HL-60 (cell line): Measurements from ENCODE around the gene GSTO2.

ENCODE experiments used
- DNase-seq, 2 experiments: peaks; one replicate each; pipeline ENCODE4 v3.0.0-alpha.2; 2010 to 2020; ENCODE audit warnings: low read depth in 1 of 2, low spot score in 1 of 2
- H3K27ac ChIP-seq: fragments of 250-450 bp; sonication (Bioruptor Pico); replicated peaks from 2 replicates; pipeline ENCODE4 v1.5.1; 2020; ENCODE audit warnings: mild to moderate bottlenecking, moderate library complexity
- H3K27me3 ChIP-seq: fragments of 250-450 bp; sonication (Bioruptor Pico); 2 replicates; pipeline ENCODE4 v1.5.1; 2021; ENCODE audit warnings: mild to moderate bottlenecking, moderate library complexity; ENCODE audit not compliant: insufficient read depth, poor library complexity, severe bottlenecking
- H3K4me3 ChIP-seq: replicated peaks from 2 replicates; pipeline ENCODE4 v1.5.1; 2011; ENCODE audit warnings: mild to moderate bottlenecking, control low read depth, low read length; ENCODE audit not compliant: insufficient read depth
- GABPA ChIP-seq: IDR thresholded peaks from 2 replicates; pipeline ENCODE4 v1.6.1; 2012; ENCODE audit warnings: low read depth
- POLR2AphosphoS5 ChIP-seq: IDR thresholded peaks from 2 replicates; pipeline ENCODE4 v1.6.1; 2012; ENCODE audit warnings: low read depth
- SPI1 ChIP-seq: IDR thresholded peaks from 2 replicates; pipeline ENCODE4 v1.6.1; 2012; ENCODE audit warnings: low read depth, mild to moderate bottlenecking, borderline replicate concordance
- TF ChIP-seq, protein P1 (sequence below): IDR thresholded peaks from 2 replicates; pipeline ENCODE4 v1.6.1; 2012; ENCODE audit warnings: low read depth; ENCODE audit not compliant: insufficient replicate concordance
- TF ChIP-seq, protein P2 (sequence below): IDR thresholded peaks from one replicate; pipeline ENCODE4 v1.5.1; 2011; ENCODE audit warnings: low read length, control low read depth, inconsistent platforms; ENCODE audit not compliant: insufficient read depth

GSTO2 gene

DNA sequence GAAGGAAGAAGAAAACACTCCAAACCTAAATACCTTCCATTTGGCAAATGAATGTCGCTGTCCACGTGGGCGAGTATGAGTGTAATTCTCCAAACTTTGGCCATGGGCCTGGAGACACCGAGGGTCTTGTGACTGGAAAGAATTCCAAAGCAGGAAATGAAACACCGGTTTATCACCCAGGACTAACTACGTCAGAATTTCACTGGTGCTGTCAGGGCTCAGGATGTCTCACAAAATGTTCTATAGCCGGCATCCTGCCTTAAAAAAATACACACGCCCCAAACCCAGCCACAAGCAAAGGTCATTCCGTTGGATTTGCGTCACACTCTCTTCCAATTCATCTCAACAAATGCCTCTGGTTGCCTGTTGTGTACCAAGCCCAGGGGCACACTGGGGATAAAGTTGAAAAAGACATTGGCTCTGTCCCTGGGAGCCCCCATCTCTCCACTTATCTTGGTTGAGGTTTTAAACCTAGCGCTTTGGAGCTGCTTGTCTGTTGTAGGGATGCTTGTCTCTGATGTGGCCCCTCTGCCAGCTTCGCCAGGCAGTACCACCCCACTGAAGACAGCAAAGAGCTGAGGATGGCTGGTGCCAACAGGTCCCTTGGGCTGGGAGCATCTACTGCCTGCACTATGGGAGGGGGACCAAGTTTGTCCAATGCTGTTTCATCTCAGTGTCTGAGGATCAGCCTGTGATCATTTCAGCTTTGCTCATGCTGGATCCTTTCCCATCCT lies 31.2 kb downstream of the GSTO2 start:
- TF ChIP-seq, protein P1, sequence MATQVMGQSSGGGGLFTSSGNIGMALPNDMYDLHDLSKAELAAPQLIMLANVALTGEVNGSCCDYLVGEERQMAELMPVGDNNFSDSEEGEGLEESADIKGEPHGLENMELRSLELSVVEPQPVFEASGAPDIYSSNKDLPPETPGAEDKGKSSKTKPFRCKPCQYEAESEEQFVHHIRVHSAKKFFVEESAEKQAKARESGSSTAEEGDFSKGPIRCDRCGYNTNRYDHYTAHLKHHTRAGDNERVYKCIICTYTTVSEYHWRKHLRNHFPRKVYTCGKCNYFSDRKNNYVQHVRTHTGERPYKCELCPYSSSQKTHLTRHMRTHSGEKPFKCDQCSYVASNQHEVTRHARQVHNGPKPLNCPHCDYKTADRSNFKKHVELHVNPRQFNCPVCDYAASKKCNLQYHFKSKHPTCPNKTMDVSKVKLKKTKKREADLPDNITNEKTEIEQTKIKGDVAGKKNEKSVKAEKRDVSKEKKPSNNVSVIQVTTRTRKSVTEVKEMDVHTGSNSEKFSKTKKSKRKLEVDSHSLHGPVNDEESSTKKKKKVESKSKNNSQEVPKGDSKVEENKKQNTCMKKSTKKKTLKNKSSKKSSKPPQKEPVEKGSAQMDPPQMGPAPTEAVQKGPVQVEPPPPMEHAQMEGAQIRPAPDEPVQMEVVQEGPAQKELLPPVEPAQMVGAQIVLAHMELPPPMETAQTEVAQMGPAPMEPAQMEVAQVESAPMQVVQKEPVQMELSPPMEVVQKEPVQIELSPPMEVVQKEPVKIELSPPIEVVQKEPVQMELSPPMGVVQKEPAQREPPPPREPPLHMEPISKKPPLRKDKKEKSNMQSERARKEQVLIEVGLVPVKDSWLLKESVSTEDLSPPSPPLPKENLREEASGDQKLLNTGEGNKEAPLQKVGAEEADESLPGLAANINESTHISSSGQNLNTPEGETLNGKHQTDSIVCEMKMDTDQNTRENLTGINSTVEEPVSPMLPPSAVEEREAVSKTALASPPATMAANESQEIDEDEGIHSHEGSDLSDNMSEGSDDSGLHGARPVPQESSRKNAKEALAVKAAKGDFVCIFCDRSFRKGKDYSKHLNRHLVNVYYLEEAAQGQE = no peak
- TF ChIP-seq POLR2AphosphoS5 (no peak), GABPA (no peak), SPI1 (no peak)
- TF ChIP-seq, protein P2, sequence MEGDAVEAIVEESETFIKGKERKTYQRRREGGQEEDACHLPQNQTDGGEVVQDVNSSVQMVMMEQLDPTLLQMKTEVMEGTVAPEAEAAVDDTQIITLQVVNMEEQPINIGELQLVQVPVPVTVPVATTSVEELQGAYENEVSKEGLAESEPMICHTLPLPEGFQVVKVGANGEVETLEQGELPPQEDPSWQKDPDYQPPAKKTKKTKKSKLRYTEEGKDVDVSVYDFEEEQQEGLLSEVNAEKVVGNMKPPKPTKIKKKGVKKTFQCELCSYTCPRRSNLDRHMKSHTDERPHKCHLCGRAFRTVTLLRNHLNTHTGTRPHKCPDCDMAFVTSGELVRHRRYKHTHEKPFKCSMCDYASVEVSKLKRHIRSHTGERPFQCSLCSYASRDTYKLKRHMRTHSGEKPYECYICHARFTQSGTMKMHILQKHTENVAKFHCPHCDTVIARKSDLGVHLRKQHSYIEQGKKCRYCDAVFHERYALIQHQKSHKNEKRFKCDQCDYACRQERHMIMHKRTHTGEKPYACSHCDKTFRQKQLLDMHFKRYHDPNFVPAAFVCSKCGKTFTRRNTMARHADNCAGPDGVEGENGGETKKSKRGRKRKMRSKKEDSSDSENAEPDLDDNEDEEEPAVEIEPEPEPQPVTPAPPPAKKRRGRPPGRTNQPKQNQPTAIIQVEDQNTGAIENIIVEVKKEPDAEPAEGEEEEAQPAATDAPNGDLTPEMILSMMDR = no peak
- no peaks in the 10 kb centered on the region for H3K27me3 ChIP-seq
- H3K4me3 ChIP-seq = no peak overlapping the region
- DNase-seq = no peak
- H3K27ac ChIP-seq = no peak overlapping the region

DNA sequence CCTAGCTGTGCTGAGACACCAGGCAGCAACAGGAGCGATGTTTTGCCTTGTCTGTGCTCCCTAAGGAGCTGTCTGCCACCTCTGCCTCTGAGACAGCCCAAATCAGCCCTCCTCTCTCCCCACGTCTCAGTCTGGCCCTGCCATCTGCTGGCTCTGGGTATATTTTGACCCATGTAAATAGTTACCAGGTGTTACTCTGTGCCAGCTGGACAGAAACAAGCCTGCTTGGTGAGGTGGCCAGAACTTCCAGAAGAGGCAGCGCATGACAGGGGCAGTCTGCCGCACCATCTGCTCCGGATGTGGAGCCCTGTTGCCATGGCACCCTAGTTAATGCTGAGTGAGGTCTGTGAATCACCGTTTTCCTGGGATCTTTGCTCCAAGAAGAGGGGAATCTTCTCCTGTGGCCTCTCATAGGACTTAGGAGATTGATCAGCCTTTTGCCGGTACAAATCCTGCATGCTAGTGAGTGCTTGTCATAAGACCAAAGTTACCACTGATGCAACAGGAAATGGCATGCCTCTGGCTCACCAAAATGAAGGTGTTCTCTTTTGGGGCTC lies 31.8 kb downstream of the GSTO2 start:
- DNase-seq = no peak
- no peak overlapping the region for H3K4me3 ChIP-seq
- no peaks in the 10 kb centered on the region for H3K27me3 ChIP-seq
- H3K27ac ChIP-seq = no peak overlapping the region
- TF ChIP-seq, protein P2 = no peak
- no peak for TF ChIP-seq GABPA
- no peak for TF ChIP-seq POLR2AphosphoS5
- TF ChIP-seq, protein P1 = no peak
- no peak for TF ChIP-seq SPI1

DNA sequence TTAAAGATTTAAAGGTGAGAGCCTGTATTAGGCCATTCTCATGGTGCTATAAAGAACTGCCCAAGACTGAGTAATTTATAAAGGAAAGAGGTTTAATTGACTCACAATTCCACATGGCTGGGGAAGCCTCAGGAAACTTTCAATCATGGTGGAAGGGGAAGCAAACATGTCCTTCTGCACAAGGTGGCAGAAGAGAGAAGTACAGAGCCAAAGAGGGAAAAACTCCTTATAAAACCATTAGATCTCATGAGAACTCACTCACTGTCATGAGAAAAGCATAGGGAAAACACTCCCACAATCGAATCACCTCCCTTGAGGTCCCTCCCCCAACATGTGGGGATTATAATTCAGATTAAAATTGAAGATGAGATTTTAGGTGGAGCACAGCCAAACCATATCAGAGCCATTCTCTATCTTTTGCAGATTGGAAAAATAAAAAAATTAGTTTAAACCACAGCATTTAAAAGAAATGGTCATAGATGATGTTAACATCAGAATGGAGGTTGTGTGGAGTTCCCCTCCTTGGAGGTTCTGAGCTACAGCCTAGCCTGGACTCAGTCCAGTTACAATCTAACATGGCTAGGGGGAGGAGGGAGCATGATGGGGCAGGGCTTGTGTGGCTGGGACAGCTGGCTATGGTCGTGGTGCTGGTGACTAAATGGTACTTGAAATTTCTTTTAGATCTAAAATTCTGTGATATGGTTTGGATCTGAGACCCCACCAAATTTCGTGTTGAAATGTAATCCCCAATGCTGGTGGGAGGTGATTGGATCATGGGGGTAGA lies 33.1 kb downstream of the GSTO2 start:
- H3K27me3 ChIP-seq = no peaks in the 10 kb centered on the region
- H3K27ac ChIP-seq = no peak overlapping the region

More for the DNA sequence above, 33.1 kb downstream of the GSTO2 start:
- DNase-seq = no peak
- H3K4me3 ChIP-seq = no peak overlapping the region
- TF ChIP-seq, protein P2 = no peak
- no peak for TF ChIP-seq POLR2AphosphoS5
- TF ChIP-seq, protein P1 = no peak
- no peak for TF ChIP-seq GABPA
- no peak for TF ChIP-seq SPI1
